ENCODE data around the gene SHANK2.
"Not testable (repeated sequence)": the region's sequence is repeated elsewhere in the genome, so short reads cannot be mapped to it uniquely, and the experiment has no call there.

SHANK2 gene

GRCh38 chr11:71242391-71242790 lies 10.0 kb downstream of the SHANK2 start:
- no peak for DNase-seq

GRCh38 chr11:71241721-71242259 lies 10.6 kb downstream of the SHANK2 start:
- no peak for DNase-seq

GRCh38 chr11:71240865-71241691 lies 11.3 kb downstream of the SHANK2 start:
- DNase-seq: no peak

- DNase-seq: no peak
Observed at GRCh38 chr11:71240061-71240690, 12.2 kb downstream of the SHANK2 start.

- no peak for DNase-seq
Observed at GRCh38 chr11:71239581-71239980, 12.8 kb downstream of the SHANK2 start.

- DNase-seq: no peak
Observed at GRCh38 chr11:71238941-71239340, 13.4 kb downstream of the SHANK2 start.

GRCh38 chr11:71238285-71238875 lies 14.0 kb downstream of the SHANK2 start:
- no peak for DNase-seq

GRCh38 chr11:71237853-71238252 lies 14.5 kb downstream of the SHANK2 start:
- DNase-seq: no peak

- no peak for DNase-seq
Observed at GRCh38 chr11:71236836-71237475, 15.4 kb downstream of the SHANK2 start.

- DNase-seq: no peak
Observed at GRCh38 chr11:71235719-71236118, 16.7 kb downstream of the SHANK2 start.

- DNase-seq: not testable (repeated sequence)
Observed at GRCh38 chr11:71233896-71234852, 18.2 kb downstream of the SHANK2 start.

GRCh38 chr11:71232364-71232763 lies 20.0 kb downstream of the SHANK2 start:
- DNase-seq: no peak

- DNase-seq: no peak
Observed at GRCh38 chr11:71228961-71229360, 23.4 kb downstream of the SHANK2 start.

- no peak for DNase-seq
Observed at GRCh38 chr11:71227058-71227659, 25.2 kb downstream of the SHANK2 start.

- no peak for DNase-seq
Observed at GRCh38 chr11:71223671-71224660, 28.4 kb downstream of the SHANK2 start.

- DNase-seq: no peak
Observed at GRCh38 chr11:71223081-71223405, 29.3 kb downstream of the SHANK2 start.

- no peak for DNase-seq
Observed at GRCh38 chr11:71222318-71223080, 29.9 kb downstream of the SHANK2 start.

GRCh38 chr11:71221821-71222220 lies 30.6 kb downstream of the SHANK2 start:
- DNase-seq: no peak

- no peak for DNase-seq
Observed at GRCh38 chr11:71221201-71221600, 31.2 kb downstream of the SHANK2 start.
